Activated CD4-positive, alpha-beta T cell treated with anti-CD3 and anti-CD28 coated beads, Interleukin-10, Interleukin-2, amounts not matched to agents 100 ng/mL and 50 ng/mL, durations not matched to agents 16 hours and 8 hours (primary cell): ENCODE results near the gene AGXT.

Experiments
- DNase-seq: peaks from one replicate; pipeline ENCODE4 v3.0.0-alpha.2; 2020

Gene AGXT

GRCh38 chr2:240916571-240917008 lies 48.0 kb downstream of the AGXT start:
- DNase-seq: no peak

- DNase-seq: no peak
Measured at GRCh38 chr2:240917009-240917683, 48.5 kb downstream of the AGXT start.

GRCh38 chr2:240917684-240918257 lies 49.1 kb downstream of the AGXT start:
- no peak for DNase-seq

GRCh38 chr2:240918258-240919091 lies 49.9 kb downstream of the AGXT start:
- DNase-seq: no peak

GRCh38 chr2:240919161-240919781 lies 50.6 kb downstream of the AGXT start:
- DNase-seq: no peak

GRCh38 chr2:240919786-240920782 lies 51.5 kb downstream of the AGXT start:
- no peak for DNase-seq

GRCh38 chr2:240920783-240921231 lies 52.2 kb downstream of the AGXT start:
- no peak for DNase-seq

- DNase-seq: no peak
Measured at GRCh38 chr2:240921311-240921994, 52.8 kb downstream of the AGXT start.

GRCh38 chr2:240921995-240922244 lies 53.3 kb downstream of the AGXT start:
- no peak for DNase-seq

GRCh38 chr2:240922245-240922981 lies 53.8 kb downstream of the AGXT start:
- DNase-seq: no peak

GRCh38 chr2:240922982-240923537 lies 54.4 kb downstream of the AGXT start:
- DNase-seq: no peak

GRCh38 chr2:240925191-240925567 lies 56.6 kb downstream of the AGXT start:
- no peak for DNase-seq

- no peak for DNase-seq
Measured at GRCh38 chr2:240925568-240926515, 57.2 kb downstream of the AGXT start.

GRCh38 chr2:240926516-240927389 lies 58.1 kb downstream of the AGXT start:
- no peak for DNase-seq

- no peak for DNase-seq
Measured at GRCh38 chr2:240927390-240927781, 58.8 kb downstream of the AGXT start.

GRCh38 chr2:240928476-240929363 lies 60.1 kb downstream of the AGXT start:
- no peak for DNase-seq

GRCh38 chr2:240929364-240930095 lies 60.9 kb downstream of the AGXT start:
- no peak for DNase-seq
